HepG2 (cell line): ENCODE results near the gene PSMG1. TPM values are rescaled to one million over a fixed set of nuclear protein-coding genes. Genes with fewer than 3 reads are reported as not detected.

Experiments used
- polyA plus RNA-seq, 8 experiments: library from polyadenylated mRNA; depleted of rRNA in 3 of 8; stranded (reverse) in 7 of 8; unstranded in 1 of 8; fragments of >200 nt; fragmentation: Illumina TruSeq in 4 of 8; extraction: Trizol in 4 of 8; gene quantifications; 2 replicates each; pipeline versions ENCODE4 v1.2.1 to v1.2.3, GENCODE V29; 2011 to 2016; ENCODE audit warnings: low read depth in 4 of 8, missing spikeins in 1 of 8, mixed read lengths in 1 of 8; ENCODE audit not compliant: insufficient read depth in 1 of 8
- total RNA-seq, 5 experiments: library from RNA; depleted of rRNA; stranded (reverse); fragments of >200 nt; fragmentation: Illumina TruSeq; extraction: Trizol; gene quantifications; 2 replicates each; pipeline ENCODE4 v1.2.3, GENCODE V29; 2016; ENCODE audit warnings: low read depth in 1 of 5

The PSMG1 gene
- total and polyA plus RNA-seq, 2 of the 13 experiments (the other 11 are each of a cell fraction or from before 2014, with no cell fraction given): 63.6 to 173 TPM

Other genes starting within 250 kb of the PSMG1 start
- 28.0 and 28.7 TPM in 2 replicates for gene BRWD1, start 130.2 kb upstream of the PSMG1 start, total RNA-seq (2016; rRNA removed; fragmentation: Illumina TruSeq; extraction: Trizol)
- gene BRWD1, start 130.2 kb upstream of the PSMG1 start, polyA plus RNA-seq (2011; rRNA removed): 11.4 and 13.9 TPM in 2 replicates
- 286 and 355 TPM in 2 replicates for gene HMGN1, start 165.6 kb upstream of the PSMG1 start, total RNA-seq (2016; rRNA removed; fragmentation: Illumina TruSeq; extraction: Trizol)
- 69.2 and 104 TPM in 2 replicates for gene HMGN1, start 165.6 kb upstream of the PSMG1 start, polyA plus RNA-seq (2011; rRNA removed)